ENCODE results near the gene CCDC82. TPM values are rescaled to one million over a fixed set of nuclear protein-coding genes. Genes with fewer than 3 reads are reported as not detected.

The CCDC82 gene
- total and polyA plus RNA-seq, 2 of the 4 experiments (the other 2 are of a cell fraction), result 4.1 to 9.4 TPM

- peak overlapping the region; percentile 79 for H3K14ac ChIP-seq (replicated peaks; ENCODE audit: low read depth, low read length)
- no TSS peak for BruUV-seq (replicated peaks)
- H4K8ac ChIP-seq (ENCODE audit: low read depth in 2 of 2, low read length in 2 of 2), result peak overlapping the region in 1 of 2 experiments; percentile 68; a peak in 2 of 4 replicates
- ChIA-PET CTCF (no interaction called here), POLR2A (ENCODE audit: unreplicated experiment) (no interaction called here)
- peak overlapping the region; percentile 63; the same call in 1 of the 2 replicates for H2BK20ac ChIP-seq (ENCODE audit: low read depth, low read length)
- H2BK15ac ChIP-seq (ENCODE audit: low read depth, low read length), result 0 out of 3 replicates have a peak overlapping the region, but pooled peaks have one; percentile 24
- in situ Hi-C loops (cut with MboI; ENCODE audit: low sequenced_read_pairs) (no loop called here), intact Hi-C loops (cut with micrococcal nuclease) (no loop called here), dilution Hi-C loops (cut with HindIII; ENCODE audit: low sequenced_read_pairs, unreplicated experiment) (no loop called here)
- TF ChIP-seq RCOR1 (IDR thresholded peaks at IDR 0.05; ENCODE audit: insufficient replicate concordance, low read length) (no peak), CTCF (conservative IDR thresholded peaks at IDR 0.05; ENCODE audit: low read depth, low read length) (no peak), SMC3 (IDR thresholded peaks at IDR 0.05; ENCODE audit: low read depth, low read length) (no peak), BHLHE40 (IDR thresholded peaks at IDR 0.05; ENCODE audit: low read depth, low read length) (no peak), RAD21 (IDR thresholded peaks at IDR 0.05; ENCODE audit: low read length) (no peak), NFE2L2 (IDR thresholded peaks at IDR 0.05; ENCODE audit: low read depth, low read length) (no peak), CHD1 (IDR thresholded peaks at IDR 0.05; ENCODE audit: low read depth, low read length) (no peak)
- H2AFZ ChIP-seq (replicated peaks; ENCODE audit: low read length, poor library complexity), result no peak overlapping the region
- no peaks in the 10 kb centered on the region for H3K27me3 ChIP-seq (ENCODE audit: control insufficient read depth, insufficient read depth, low read length)
- no peaks in the 10 kb centered on the region for H4K20me1 ChIP-seq (ENCODE audit: insufficient read depth, low read length)
- DNase-seq (no peak), ATAC-seq (ENCODE audit: low read depth) (no peak; the same call in 1 of the 2 replicates)
- H3K9ac ChIP-seq (ENCODE audit: low read depth, low read length), result no peak overlapping the region
- H4K5ac ChIP-seq (ENCODE audit: low read depth, low read length), result no peak overlapping the region
- H3K9me3 ChIP-seq (ENCODE audit: control insufficient read depth, insufficient read depth, low read length), result no peaks in the 10 kb centered on the region
- WGBS, 2 experiments (ENCODE audit: extremely low coverage in 2 of 2, insufficient read length in 1 of 2), result no CpG with 5 or more reads among the region's 1 CpG
- H3K56ac ChIP-seq (ENCODE audit: extremely low read depth, insufficient read depth, low read length), result 0 out of 2 replicates have a peak overlapping the region, but pooled peaks have one; percentile 29
- 0 out of 2 replicates have a peak overlapping the region, but pooled peaks have one; percentile 36 for H2AK5ac ChIP-seq (ENCODE audit: low read depth, low read length)
- H3K4me1 ChIP-seq (ENCODE audit: control insufficient read depth, insufficient read depth, low read length), result peaks cover 42% of the 10 kb centered on the region
- no peaks in the 10 kb centered on the region; the same call in 1 of the 2 replicates for H3K36me3 ChIP-seq (ENCODE audit: control insufficient read depth, insufficient read depth, low read length)
- peak overlapping the region; percentile 83; the same call in 1 of the 2 replicates for H3K27ac ChIP-seq (ENCODE audit: insufficient read depth, low read length)
- H3K4me2 ChIP-seq (ENCODE audit: low read depth, low read length), result peak overlapping the region; percentile 73
- H3K79me1 ChIP-seq (ENCODE audit: low read depth in 1 of 2, low read length in 2 of 2), result peaks cover 24 to 71% of the 10 kb centered on the region in 2 experiments; a peak in 3 of 4 replicates
- peak overlapping the region; percentile 89 for H3K18ac ChIP-seq (ENCODE audit: low read depth, low read length)
- no peak overlapping the region for H3K4me3 ChIP-seq (ENCODE audit: insufficient read depth, low read depth, low read length)
- H2BK120ac ChIP-seq (ENCODE audit: low read depth, low read length), result peak overlapping the region; percentile 71
- peak overlapping the region; percentile 82 for H3K4ac ChIP-seq (ENCODE audit: low read depth, low read length)
- peak overlapping the region; percentile 85 for H2BK5ac ChIP-seq (ENCODE audit: low read depth, low read length, poor library complexity, severe bottlenecking)
- 0 out of 2 replicates have a peak overlapping the region, but pooled peaks have one; percentile 33 for H4K91ac ChIP-seq (ENCODE audit: insufficient read depth, low read depth, low read length)
- no peak overlapping the region for H2AK9ac ChIP-seq (replicated peaks; ENCODE audit: low read depth, low read length, poor library complexity)
- peak overlapping the region; percentile 67; the same call in 1 of the 2 replicates for H3K23ac ChIP-seq (ENCODE audit: low read depth, low read length)
- H3K9me1 ChIP-seq (ENCODE audit: insufficient read depth, low read length), result peaks cover 18% of the 10 kb centered on the region
Observed at GRCh38 chr11:96329419-96329818, 60.3 kb downstream of the CCDC82 start.

Measured in IMR-90 (cell line).